GM23338 (cell line): ENCODE data around the gene GPANK1. TPM values are rescaled to one million over a fixed set of nuclear protein-coding genes. Genes with fewer than 3 reads are reported as not detected.

Source experiments
- ATAC-seq: fragments of 200-7000 bp; cut with Tn5 transposase; 3 replicates; pipeline ENCODE4 v1.9.1; 2020
- DNase-seq: peaks from one replicate; pipeline ENCODE4 v3.0.0-alpha.2; 2015; ENCODE audit warnings: low spot score
- H2AFZ ChIP-seq: fragments of 200-600 bp; sonication (generic); 2 replicates; pipeline ENCODE4 v1.8.0; 2016; ENCODE audit warnings: antibody characterized with exemption, mild to moderate bottlenecking, moderate library complexity
- H3F3A ChIP-seq: fragments of 200-600 bp; sonication (generic); replicated peaks from 2 replicates; pipeline ENCODE4 v1.8.0; 2017; ENCODE audit warnings: antibody characterized with exemption, mixed run types, low read depth
- H3K27ac ChIP-seq: fragments of 200-600 bp; sonication (generic); 2 replicates; pipeline ENCODE4 v1.6.1; 2016; ENCODE audit warnings: low read depth
- H3K27me3 ChIP-seq: fragments of 200-600 bp; sonication (generic); 2 replicates; pipeline ENCODE4 v1.8.0; 2016; ENCODE audit warnings: mild to moderate bottlenecking, mixed run types, moderate library complexity; ENCODE audit not compliant: insufficient read depth
- H3K36me3 ChIP-seq: fragments of 200-600 bp; sonication (generic); 2 replicates; pipeline ENCODE4 v1.8.0; 2016; ENCODE audit warnings: mild to moderate bottlenecking; ENCODE audit not compliant: insufficient read depth
- H3K4me1 ChIP-seq: fragments of 200-600 bp; sonication (generic); 2 replicates; pipeline ENCODE4 v1.8.0; 2016; ENCODE audit warnings: mild to moderate bottlenecking, moderate library complexity; ENCODE audit not compliant: insufficient read depth
- H3K4me2 ChIP-seq: fragments of 200-600 bp; sonication (generic); 2 replicates; pipeline ENCODE4 v1.7.1; 2017; ENCODE audit warnings: mixed run types
- H3K4me3 ChIP-seq: fragments of 200-600 bp; sonication (generic); 2 replicates; pipeline ENCODE4 v1.6.1; 2016; ENCODE audit warnings: mixed run types
- H3K79me2 ChIP-seq: fragments of 200-600 bp; sonication (generic); replicated peaks from 2 replicates; pipeline ENCODE4 v1.8.0; 2017; ENCODE audit warnings: mild to moderate bottlenecking; ENCODE audit not compliant: insufficient read depth
- H3K9me2 ChIP-seq: fragments of 200-600 bp; sonication (generic); 2 replicates; pipeline ENCODE4 v1.8.0; 2017; ENCODE audit not compliant: insufficient read depth
- H4K20me1 ChIP-seq: fragments of 200-600 bp; sonication (generic); replicated peaks from 2 replicates; pipeline ENCODE4 v1.8.0; 2017; ENCODE audit warnings: mild to moderate bottlenecking; ENCODE audit not compliant: insufficient read depth
- H3K27ac Mint-ChIP-seq: 2 replicates; pipeline ENCODE4 v1.8.0; 2020; ENCODE audit warnings: inconsistent platforms, mild to moderate bottlenecking, moderate library complexity, mixed read lengths
- H3K27me3 Mint-ChIP-seq: 3 replicates; pipeline ENCODE4 v1.8.0; 2022; ENCODE audit warnings: low read depth, mild to moderate bottlenecking, moderate library complexity, mixed read lengths, inconsistent platforms; ENCODE audit not compliant: insufficient read depth, poor library complexity
- H3K36me3 Mint-ChIP-seq: 3 replicates; pipeline ENCODE4 v1.8.0; 2021; ENCODE audit warnings: low read depth, mild to moderate bottlenecking, inconsistent platforms, moderate library complexity, mixed read lengths
- H3K4me1 Mint-ChIP-seq: 3 replicates; pipeline ENCODE4 v1.8.0; 2020; ENCODE audit warnings: mild to moderate bottlenecking, inconsistent platforms, mixed read lengths
- H3K4me3 Mint-ChIP-seq: 3 replicates; pipeline ENCODE4 v1.8.0; 2021; ENCODE audit warnings: moderate library complexity, mild to moderate bottlenecking, inconsistent platforms, mixed read lengths
- H3K9me3 Mint-ChIP-seq: 3 replicates; pipeline ENCODE4 v1.8.0; 2020; ENCODE audit warnings: moderate library complexity, mild to moderate bottlenecking, inconsistent platforms, mixed read lengths
- CREB1 ChIP-seq: fragments of 250-450 bp; sonication (Bioruptor Pico); IDR thresholded peaks from 2 replicates; pipeline ENCODE4 v1.5.0; 2020; ENCODE audit warnings: low read depth, mild to moderate bottlenecking, moderate library complexity
- EZH2 ChIP-seq: fragments of 200-600 bp; sonication (generic); IDR thresholded peaks from one replicate; pipeline ENCODE4 v1.8.0; 2017; ENCODE audit warnings: antibody characterized with exemption, mild to moderate bottlenecking, low read depth; ENCODE audit not compliant: unreplicated experiment
- EZH2phosphoT487 ChIP-seq: fragments of 200-600 bp; sonication (generic); IDR thresholded peaks from one replicate; pipeline ENCODE4 v1.8.1; 2018; ENCODE audit warnings: antibody characterized with exemption; ENCODE audit not compliant: unreplicated experiment
- JUNB ChIP-seq: IDR thresholded peaks from one replicate; pipeline ENCODE4 v1.6.1; 2016; ENCODE audit warnings: antibody characterized with exemption; ENCODE audit not compliant: unreplicated experiment
- NANOG ChIP-seq: IDR thresholded peaks from 2 replicates; pipeline ENCODE4 v1.6.1; 2016; ENCODE audit warnings: antibody characterized with exemption, borderline replicate concordance
- POLR2AphosphoS5 ChIP-seq: IDR thresholded peaks from 2 replicates; pipeline ENCODE4 v1.6.1; 2016; ENCODE audit warnings: antibody characterized with exemption, low read depth
- STAT1 ChIP-seq: IDR thresholded peaks from one replicate; pipeline ENCODE4 v1.6.1; 2016; ENCODE audit warnings: antibody characterized with exemption; ENCODE audit not compliant: unreplicated experiment
- ZNF114 ChIP-seq: fragments of 250-450 bp; sonication (Bioruptor Pico); IDR thresholded peaks from 2 replicates; pipeline ENCODE4 v1.5.0; 2020; ENCODE audit warnings: mild to moderate bottlenecking, moderate library complexity
- ZNF331 ChIP-seq: fragments of 250-450 bp; sonication (Bioruptor Pico); IDR thresholded peaks from 2 replicates; pipeline ENCODE4 v1.5.0; 2020; ENCODE audit warnings: low read depth, mild to moderate bottlenecking, moderate library complexity
- polyA plus RNA-seq: library from polyadenylated mRNA; unstranded; fragments of >200 nt; fragmentation: Nextera tagmentation; extraction: Ambion mirVana; gene quantifications from 2 replicates; pipeline ENCODE4 v1.2.1, GENCODE V29; 2016
- total RNA-seq: library from RNA; depleted of rRNA; stranded (reverse); fragments of >200 nt; shearing (Covaris generic); gene quantifications from 2 replicates; pipeline ENCODE4 v1.2.3, GENCODE V29; 2014
- TF ChIP-seq, protein P1 (sequence below): IDR thresholded peaks from 2 replicates; pipeline ENCODE4 v1.6.1; 2016; ENCODE audit warnings: antibody characterized with exemption
- TF ChIP-seq, protein P2 (sequence below): IDR thresholded peaks from one replicate; pipeline ENCODE4 v1.6.1; 2018; ENCODE audit warnings: antibody characterized with exemption; ENCODE audit not compliant: unreplicated experiment
- TF ChIP-seq, protein P3 (sequence below): fragments of 250-450 bp; sonication (Bioruptor Pico); IDR thresholded peaks from 2 replicates; pipeline ENCODE4 v1.5.0; 2020; ENCODE audit warnings: mild to moderate bottlenecking, moderate library complexity
- TF ChIP-seq, protein P4 (sequence below), 2 experiments: fragments of 200-600 bp in 1 of 2; sonication (generic) in 1 of 2; conservative IDR thresholded peaks; 2 replicates each; pipeline versions ENCODE4 v1.5.1 to v1.6.1; 2016 to 2017; ENCODE audit warnings: antibody characterized with exemption in 2 of 2, low read depth in 2 of 2, mild to moderate bottlenecking in 2 of 2, moderate library complexity in 1 of 2

GPANK1 gene
- total and polyA plus RNA-seq, 2 experiments from 2014 or later, result 27.1 to 49.2 TPM

DNA sequence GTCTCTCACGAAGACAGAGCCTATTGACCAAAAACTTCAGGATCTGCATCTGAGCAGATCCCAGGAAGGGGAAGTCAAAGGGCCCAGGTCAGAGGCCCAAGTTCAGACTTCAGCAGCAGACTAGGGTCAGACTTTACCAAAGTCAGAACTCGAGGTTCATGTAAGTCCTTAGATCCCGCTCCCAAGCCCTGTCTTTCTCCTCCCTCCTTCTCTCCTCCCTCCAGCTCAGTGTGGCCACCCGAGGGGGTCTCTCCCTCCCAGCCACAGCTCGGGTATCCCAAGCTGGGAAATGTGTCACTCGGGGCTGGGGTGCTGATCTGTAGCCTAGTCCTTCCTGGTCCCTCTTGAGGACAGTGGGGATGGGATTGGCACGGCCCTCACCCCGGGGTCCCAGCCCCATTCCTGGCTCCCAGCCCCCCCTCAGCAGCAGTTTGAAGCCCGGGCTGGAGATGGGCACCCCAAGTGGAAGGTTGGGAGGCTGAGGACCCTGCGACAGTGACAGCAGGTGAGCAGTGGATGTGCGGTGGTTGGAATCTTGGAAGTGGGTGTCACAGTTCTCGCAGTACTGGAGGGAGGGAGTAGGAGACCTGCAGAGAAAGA lies 2.6 kb downstream of the GPANK1 start:
- Histone ChIP-seq H3K4me2 (no peak overlapping the region), H4K20me1 (peaks cover 4% of the 10 kb centered on the region), H2AFZ (no peak overlapping the region), H3K36me3 (peaks cover 17% of the 10 kb centered on the region), H3K27me3 (no peaks in the 10 kb centered on the region), H3K79me2 (peaks cover 54% of the 10 kb centered on the region), H3F3A (peaks cover 21% of the 10 kb centered on the region; the same call in 1 of the 2 replicates), H3K4me1 (peaks cover 26% of the 10 kb centered on the region), H3K27ac (no peak overlapping the region), H3K9me2 (no peaks in the 10 kb centered on the region), H3K4me3 (no peak overlapping the region)
- DNase-seq (no peak), ATAC-seq (no peak)
- Mint-ChIP-seq H3K4me3 (peak overlapping the region; percentile 43; the same call in 1 of the 3 replicates), H3K36me3 (peaks cover 57% of the 10 kb centered on the region), H3K27me3 (peaks cover 30% of the 10 kb centered on the region), H3K4me1 (peaks cover 47% of the 10 kb centered on the region), H3K27ac (peak overlapping the region; percentile 82; the same call in 1 of the 2 replicates), H3K9me3 (no peaks in the 10 kb centered on the region; the same call in 2 of the 3 replicates)
- TF ChIP-seq EZH2 (no peak), EZH2phosphoT487 (no peak), ZNF114 (no peak), CREB1 (CRISPR knock-in tag) (no peak), NANOG (no peak), JUNB (no peak), POLR2AphosphoS5 (no peak), ZNF331 (CRISPR knock-in tag) (no peak), STAT1 (no peak)
- TF ChIP-seq, protein P1, sequence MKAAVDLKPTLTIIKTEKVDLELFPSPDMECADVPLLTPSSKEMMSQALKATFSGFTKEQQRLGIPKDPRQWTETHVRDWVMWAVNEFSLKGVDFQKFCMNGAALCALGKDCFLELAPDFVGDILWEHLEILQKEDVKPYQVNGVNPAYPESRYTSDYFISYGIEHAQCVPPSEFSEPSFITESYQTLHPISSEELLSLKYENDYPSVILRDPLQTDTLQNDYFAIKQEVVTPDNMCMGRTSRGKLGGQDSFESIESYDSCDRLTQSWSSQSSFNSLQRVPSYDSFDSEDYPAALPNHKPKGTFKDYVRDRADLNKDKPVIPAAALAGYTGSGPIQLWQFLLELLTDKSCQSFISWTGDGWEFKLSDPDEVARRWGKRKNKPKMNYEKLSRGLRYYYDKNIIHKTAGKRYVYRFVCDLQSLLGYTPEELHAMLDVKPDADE, result no peak
- TF ChIP-seq, protein P2, sequence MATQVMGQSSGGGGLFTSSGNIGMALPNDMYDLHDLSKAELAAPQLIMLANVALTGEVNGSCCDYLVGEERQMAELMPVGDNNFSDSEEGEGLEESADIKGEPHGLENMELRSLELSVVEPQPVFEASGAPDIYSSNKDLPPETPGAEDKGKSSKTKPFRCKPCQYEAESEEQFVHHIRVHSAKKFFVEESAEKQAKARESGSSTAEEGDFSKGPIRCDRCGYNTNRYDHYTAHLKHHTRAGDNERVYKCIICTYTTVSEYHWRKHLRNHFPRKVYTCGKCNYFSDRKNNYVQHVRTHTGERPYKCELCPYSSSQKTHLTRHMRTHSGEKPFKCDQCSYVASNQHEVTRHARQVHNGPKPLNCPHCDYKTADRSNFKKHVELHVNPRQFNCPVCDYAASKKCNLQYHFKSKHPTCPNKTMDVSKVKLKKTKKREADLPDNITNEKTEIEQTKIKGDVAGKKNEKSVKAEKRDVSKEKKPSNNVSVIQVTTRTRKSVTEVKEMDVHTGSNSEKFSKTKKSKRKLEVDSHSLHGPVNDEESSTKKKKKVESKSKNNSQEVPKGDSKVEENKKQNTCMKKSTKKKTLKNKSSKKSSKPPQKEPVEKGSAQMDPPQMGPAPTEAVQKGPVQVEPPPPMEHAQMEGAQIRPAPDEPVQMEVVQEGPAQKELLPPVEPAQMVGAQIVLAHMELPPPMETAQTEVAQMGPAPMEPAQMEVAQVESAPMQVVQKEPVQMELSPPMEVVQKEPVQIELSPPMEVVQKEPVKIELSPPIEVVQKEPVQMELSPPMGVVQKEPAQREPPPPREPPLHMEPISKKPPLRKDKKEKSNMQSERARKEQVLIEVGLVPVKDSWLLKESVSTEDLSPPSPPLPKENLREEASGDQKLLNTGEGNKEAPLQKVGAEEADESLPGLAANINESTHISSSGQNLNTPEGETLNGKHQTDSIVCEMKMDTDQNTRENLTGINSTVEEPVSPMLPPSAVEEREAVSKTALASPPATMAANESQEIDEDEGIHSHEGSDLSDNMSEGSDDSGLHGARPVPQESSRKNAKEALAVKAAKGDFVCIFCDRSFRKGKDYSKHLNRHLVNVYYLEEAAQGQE, result no peak
- TF ChIP-seq, protein P3, sequence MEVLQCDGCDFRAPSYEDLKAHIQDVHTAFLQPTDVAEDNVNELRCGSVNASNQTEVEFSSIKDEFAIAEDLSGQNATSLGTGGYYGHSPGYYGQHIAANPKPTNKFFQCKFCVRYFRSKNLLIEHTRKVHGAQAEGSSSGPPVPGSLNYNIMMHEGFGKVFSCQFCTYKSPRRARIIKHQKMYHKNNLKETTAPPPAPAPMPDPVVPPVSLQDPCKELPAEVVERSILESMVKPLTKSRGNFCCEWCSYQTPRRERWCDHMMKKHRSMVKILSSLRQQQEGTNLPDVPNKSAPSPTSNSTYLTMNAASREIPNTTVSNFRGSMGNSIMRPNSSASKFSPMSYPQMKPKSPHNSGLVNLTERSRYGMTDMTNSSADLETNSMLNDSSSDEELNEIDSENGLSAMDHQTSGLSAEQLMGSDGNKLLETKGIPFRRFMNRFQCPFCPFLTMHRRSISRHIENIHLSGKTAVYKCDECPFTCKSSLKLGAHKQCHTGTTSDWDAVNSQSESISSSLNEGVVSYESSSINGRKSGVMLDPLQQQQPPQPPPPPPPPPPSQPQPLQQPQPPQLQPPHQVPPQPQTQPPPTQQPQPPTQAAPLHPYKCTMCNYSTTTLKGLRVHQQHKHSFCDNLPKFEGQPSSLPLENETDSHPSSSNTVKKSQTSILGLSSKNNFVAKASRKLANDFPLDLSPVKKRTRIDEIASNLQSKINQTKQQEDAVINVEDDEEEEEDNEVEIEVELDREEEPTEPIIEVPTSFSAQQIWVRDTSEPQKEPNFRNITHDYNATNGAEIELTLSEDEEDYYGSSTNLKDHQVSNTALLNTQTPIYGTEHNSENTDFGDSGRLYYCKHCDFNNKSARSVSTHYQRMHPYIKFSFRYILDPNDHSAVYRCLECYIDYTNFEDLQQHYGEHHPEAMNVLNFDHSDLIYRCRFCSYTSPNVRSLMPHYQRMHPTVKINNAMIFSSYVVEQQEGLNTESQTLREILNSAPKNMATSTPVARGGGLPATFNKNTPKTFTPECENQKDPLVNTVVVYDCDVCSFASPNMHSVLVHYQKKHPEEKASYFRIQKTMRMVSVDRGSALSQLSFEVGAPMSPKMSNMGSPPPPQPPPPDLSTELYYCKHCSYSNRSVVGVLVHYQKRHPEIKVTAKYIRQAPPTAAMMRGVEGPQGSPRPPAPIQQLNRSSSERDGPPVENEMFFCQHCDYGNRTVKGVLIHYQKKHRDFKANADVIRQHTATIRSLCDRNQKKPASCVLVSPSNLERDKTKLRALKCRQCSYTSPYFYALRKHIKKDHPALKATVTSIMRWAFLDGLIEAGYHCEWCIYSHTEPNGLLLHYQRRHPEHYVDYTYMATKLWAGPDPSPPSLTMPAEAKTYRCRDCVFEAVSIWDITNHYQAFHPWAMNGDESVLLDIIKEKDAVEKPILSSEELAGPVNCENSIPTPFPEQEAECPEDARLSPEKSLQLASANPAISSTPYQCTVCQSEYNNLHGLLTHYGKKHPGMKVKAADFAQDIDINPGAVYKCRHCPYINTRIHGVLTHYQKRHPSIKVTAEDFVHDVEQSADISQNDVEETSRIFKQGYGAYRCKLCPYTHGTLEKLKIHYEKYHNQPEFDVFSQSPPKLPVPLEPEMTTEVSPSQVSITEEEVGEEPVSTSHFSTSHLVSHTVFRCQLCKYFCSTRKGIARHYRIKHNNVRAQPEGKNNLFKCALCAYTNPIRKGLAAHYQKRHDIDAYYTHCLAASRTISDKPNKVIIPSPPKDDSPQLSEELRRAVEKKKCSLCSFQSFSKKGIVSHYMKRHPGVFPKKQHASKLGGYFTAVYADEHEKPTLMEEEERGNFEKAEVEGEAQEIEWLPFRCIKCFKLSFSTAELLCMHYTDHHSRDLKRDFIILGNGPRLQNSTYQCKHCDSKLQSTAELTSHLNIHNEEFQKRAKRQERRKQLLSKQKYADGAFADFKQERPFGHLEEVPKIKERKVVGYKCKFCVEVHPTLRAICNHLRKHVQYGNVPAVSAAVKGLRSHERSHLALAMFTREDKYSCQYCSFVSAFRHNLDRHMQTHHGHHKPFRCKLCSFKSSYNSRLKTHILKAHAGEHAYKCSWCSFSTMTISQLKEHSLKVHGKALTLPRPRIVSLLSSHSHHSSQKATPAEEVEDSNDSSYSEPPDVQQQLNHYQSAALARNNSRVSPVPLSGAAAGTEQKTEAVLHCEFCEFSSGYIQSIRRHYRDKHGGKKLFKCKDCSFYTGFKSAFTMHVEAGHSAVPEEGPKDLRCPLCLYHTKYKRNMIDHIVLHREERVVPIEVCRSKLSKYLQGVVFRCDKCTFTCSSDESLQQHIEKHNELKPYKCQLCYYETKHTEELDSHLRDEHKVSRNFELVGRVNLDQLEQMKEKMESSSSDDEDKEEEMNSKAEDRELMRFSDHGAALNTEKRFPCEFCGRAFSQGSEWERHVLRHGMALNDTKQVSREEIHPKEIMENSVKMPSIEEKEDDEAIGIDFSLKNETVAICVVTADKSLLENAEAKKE, result no peak
- TF ChIP-seq, protein P4, sequence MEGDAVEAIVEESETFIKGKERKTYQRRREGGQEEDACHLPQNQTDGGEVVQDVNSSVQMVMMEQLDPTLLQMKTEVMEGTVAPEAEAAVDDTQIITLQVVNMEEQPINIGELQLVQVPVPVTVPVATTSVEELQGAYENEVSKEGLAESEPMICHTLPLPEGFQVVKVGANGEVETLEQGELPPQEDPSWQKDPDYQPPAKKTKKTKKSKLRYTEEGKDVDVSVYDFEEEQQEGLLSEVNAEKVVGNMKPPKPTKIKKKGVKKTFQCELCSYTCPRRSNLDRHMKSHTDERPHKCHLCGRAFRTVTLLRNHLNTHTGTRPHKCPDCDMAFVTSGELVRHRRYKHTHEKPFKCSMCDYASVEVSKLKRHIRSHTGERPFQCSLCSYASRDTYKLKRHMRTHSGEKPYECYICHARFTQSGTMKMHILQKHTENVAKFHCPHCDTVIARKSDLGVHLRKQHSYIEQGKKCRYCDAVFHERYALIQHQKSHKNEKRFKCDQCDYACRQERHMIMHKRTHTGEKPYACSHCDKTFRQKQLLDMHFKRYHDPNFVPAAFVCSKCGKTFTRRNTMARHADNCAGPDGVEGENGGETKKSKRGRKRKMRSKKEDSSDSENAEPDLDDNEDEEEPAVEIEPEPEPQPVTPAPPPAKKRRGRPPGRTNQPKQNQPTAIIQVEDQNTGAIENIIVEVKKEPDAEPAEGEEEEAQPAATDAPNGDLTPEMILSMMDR (conservative IDR thresholded peaks at IDR 0.05; ENCODE audit: low read depth in 2 of 2), result no peak
